Liver (tissue), 9 donors: Measurements from ENCODE around the gene PGAP1. TPM values are rescaled to one million over a fixed set of nuclear protein-coding genes. Genes with fewer than 3 reads are reported as not detected.

Source experiments
- DNase-seq: peaks from one replicate; pipeline ENCODE4 v3.0.0-alpha.2; 2017; ENCODE audit warnings: low spot score
- H3K27ac ChIP-seq, 2 donors: one replicate each; pipeline ENCODE4 v1.7.0; 2013; ENCODE audit warnings: inconsistent platforms in 2 of 2, low read length in 2 of 2, control low read depth in 1 of 2, low read depth in 1 of 2, mild to moderate bottlenecking in 1 of 2
- H3K27me3 ChIP-seq, 4 donors: one replicate each; pipeline versions ENCODE4 v1.6.1 to v1.7.0; 2013; ENCODE audit warnings: low read length in 3 of 4, inconsistent platforms in 1 of 4, mild to moderate bottlenecking in 1 of 4, moderate library complexity in 1 of 4; ENCODE audit not compliant: control insufficient read depth in 4 of 4, insufficient read depth in 4 of 4
- H3K36me3 ChIP-seq, 4 donors: one replicate each; pipeline versions ENCODE4 v1.6.1 to v1.7.0; 2013; ENCODE audit warnings: low read length in 3 of 4, mild to moderate bottlenecking in 3 of 4, low read depth in 1 of 4, moderate library complexity in 1 of 4; ENCODE audit not compliant: control insufficient read depth in 4 of 4, insufficient read depth in 3 of 4
- H3K4me1 ChIP-seq, 4 donors: one replicate each; pipeline versions ENCODE4 v1.6.1 to v1.7.0; 2013; ENCODE audit warnings: low read length in 3 of 4, mild to moderate bottlenecking in 3 of 4, moderate library complexity in 1 of 4; ENCODE audit not compliant: control insufficient read depth in 4 of 4, insufficient read depth in 4 of 4
- H3K4me3 ChIP-seq, 3 donors: one replicate each; pipeline versions ENCODE4 v1.6.1 to v1.7.0; 2013; ENCODE audit warnings: low read length in 3 of 3, control low read depth in 1 of 3, low read depth in 1 of 3, mild to moderate bottlenecking in 1 of 3
- H3K9ac ChIP-seq, 2 donors: one replicate each; pipeline ENCODE4 v1.7.0; 2013; ENCODE audit warnings: low read length in 2 of 2, mild to moderate bottlenecking in 2 of 2, moderate library complexity in 2 of 2, control low read depth in 1 of 2, low read depth in 1 of 2
- H3K9me3 ChIP-seq, 4 donors: one replicate each; pipeline versions ENCODE4 v1.6.1 to v1.7.0; 2013; ENCODE audit warnings: low read length in 3 of 4; ENCODE audit not compliant: control insufficient read depth in 4 of 4
- ATF3 ChIP-seq: IDR thresholded peaks from 2 replicates; pipeline ENCODE4 v1.6.1; 2016; ENCODE audit warnings: antibody characterized with exemption
- FOXA2 ChIP-seq: IDR thresholded peaks from 2 replicates; pipeline ENCODE4 v1.6.1; 2016; ENCODE audit warnings: antibody characterized with exemption
- GABPA ChIP-seq, 2 donors: IDR thresholded peaks in 1 of 2; conservative IDR thresholded peaks in 1 of 2; 2 replicates each; pipeline ENCODE4 v1.6.1; 2016; ENCODE audit warnings: antibody characterized with exemption in 2 of 2, mild to moderate bottlenecking in 1 of 2, moderate library complexity in 1 of 2
- HNF4A ChIP-seq, 2 donors: conservative IDR thresholded peaks; 2 replicates each; pipeline ENCODE4 v1.6.1; 2016; ENCODE audit warnings: antibody characterized with exemption in 2 of 2, mild to moderate bottlenecking in 2 of 2
- HNF4G ChIP-seq: IDR thresholded peaks from 2 replicates; pipeline ENCODE4 v1.6.1; 2016; ENCODE audit warnings: antibody characterized with exemption
- JUND ChIP-seq, 2 donors: IDR thresholded peaks; 2 replicates each; pipeline ENCODE4 v1.6.1; 2016; ENCODE audit warnings: antibody characterized with exemption in 2 of 2
- RAD21 ChIP-seq, 2 donors: IDR thresholded peaks; 2 replicates each; pipeline ENCODE4 v1.6.1; 2016; ENCODE audit warnings: antibody characterized with exemption in 2 of 2, mild to moderate bottlenecking in 2 of 2
- RXRA ChIP-seq, 2 donors: IDR thresholded peaks; 2 replicates each; pipeline ENCODE4 v1.6.1; 2017 to 2018; ENCODE audit warnings: antibody characterized with exemption in 2 of 2, mild to moderate bottlenecking in 1 of 2
- SP1 ChIP-seq: IDR thresholded peaks from 2 replicates; pipeline ENCODE4 v1.6.1; 2018; ENCODE audit warnings: antibody characterized with exemption, mild to moderate bottlenecking
- TAF1 ChIP-seq: conservative IDR thresholded peaks from 2 replicates; pipeline ENCODE4 v1.6.1; 2016; ENCODE audit warnings: antibody characterized with exemption, mild to moderate bottlenecking
- YY1 ChIP-seq: IDR thresholded peaks from 2 replicates; pipeline ENCODE4 v1.6.1; 2016; ENCODE audit warnings: antibody characterized with exemption, mild to moderate bottlenecking
- WGBS: extraction: QIAGEN DNeasy Blood & Tissue Kit; methylation state at CpG from one replicate; pipeline ENCODE4 v1.1.7; 2013; 5-methylcytosine and 5-hydroxymethylcytosine counted together
- polyA plus RNA-seq, 2 donors: library from polyadenylated mRNA; stranded (reverse) in 1 of 2; unstranded in 1 of 2; fragments of 200-250 nt in 1 of 2; fragments of >200 nt in 1 of 2; fragmentation: Nextera tagmentation in 1 of 2; extraction: Ambion mirVana in 1 of 2; gene quantifications; one replicate each; pipeline versions ENCODE4 v1.2.1 to v1.2.3, GENCODE V29; 2013 to 2015
- total RNA-seq, 2 donors: library from RNA; depleted of rRNA; stranded (reverse); fragments of >200 nt; gene quantifications; one replicate each; pipeline ENCODE4 v1.2.3, GENCODE V29; 2014
- TF ChIP-seq, protein P1 (sequence below): IDR thresholded peaks from 2 replicates; pipeline ENCODE4 v1.6.1; 2016; ENCODE audit warnings: antibody characterized with exemption
- TF ChIP-seq, protein P2 (sequence below): IDR thresholded peaks from 2 replicates; pipeline ENCODE4 v1.6.1; 2016; ENCODE audit warnings: antibody characterized with exemption
- TF ChIP-seq, protein P3 (sequence below): fragments of 150-350 bp; IDR thresholded peaks from 2 replicates; pipeline ENCODE4 v1.5.1; 2017; ENCODE audit warnings: improper control_type of control experiment, low read depth, low read length; ENCODE audit not compliant: missing input control
- TF ChIP-seq, protein P4 (sequence below): IDR thresholded peaks from 2 replicates; pipeline ENCODE4 v1.6.1; 2016; ENCODE audit warnings: antibody characterized with exemption, mild to moderate bottlenecking
- donor health status: healthy.
- donor health status: healthy.
- donor health status: healthy.
- donor health status: healthy.
- donor health status: healthy.

Gene PGAP1
- total and polyA plus RNA-seq, 4 donors: 0.54 to 5.8 (median 2.3) TPM

DNA sequence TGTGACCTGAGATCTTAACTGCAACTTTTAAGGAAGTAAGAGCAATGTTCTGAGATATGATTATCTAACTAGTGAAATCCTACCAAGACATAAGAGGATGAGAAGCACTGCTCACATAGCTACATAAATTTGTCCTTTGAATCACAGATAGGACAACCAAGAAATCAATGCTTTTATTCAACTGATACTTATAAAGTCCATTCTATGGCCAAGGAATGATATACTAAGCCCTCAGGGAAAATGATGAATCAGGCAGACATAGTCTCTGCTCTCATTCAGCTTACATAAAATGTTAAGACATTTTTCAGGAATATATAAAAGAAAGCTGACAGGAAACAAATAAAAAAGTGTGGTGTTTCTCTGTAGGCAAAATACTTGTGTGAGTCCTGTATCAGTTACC, 39.1 kb downstream of the PGAP1 start:
- H3K27ac ChIP-seq: no peak overlapping the region
- peaks cover 0 to 4% (median 2%) of the 10 kb centered on the region in 4 donors for H3K36me3 ChIP-seq
- no peak overlapping the region for H3K4me3 ChIP-seq
- H3K9ac ChIP-seq: no peak overlapping the region
- no peak for DNase-seq
- H3K4me1 ChIP-seq: no peaks in the 10 kb centered on the region
- H3K9me3 ChIP-seq: no peaks in the 10 kb centered on the region
- no peaks in the 10 kb centered on the region for H3K27me3 ChIP-seq
- TF ChIP-seq FOXA2 (no peak), ATF3 (no peak), HNF4G (no peak), SP1 (no peak)

- no peak for TF ChIP-seq FOXA2
- TF ChIP-seq TAF1: no peak
- TF ChIP-seq, protein P1, sequence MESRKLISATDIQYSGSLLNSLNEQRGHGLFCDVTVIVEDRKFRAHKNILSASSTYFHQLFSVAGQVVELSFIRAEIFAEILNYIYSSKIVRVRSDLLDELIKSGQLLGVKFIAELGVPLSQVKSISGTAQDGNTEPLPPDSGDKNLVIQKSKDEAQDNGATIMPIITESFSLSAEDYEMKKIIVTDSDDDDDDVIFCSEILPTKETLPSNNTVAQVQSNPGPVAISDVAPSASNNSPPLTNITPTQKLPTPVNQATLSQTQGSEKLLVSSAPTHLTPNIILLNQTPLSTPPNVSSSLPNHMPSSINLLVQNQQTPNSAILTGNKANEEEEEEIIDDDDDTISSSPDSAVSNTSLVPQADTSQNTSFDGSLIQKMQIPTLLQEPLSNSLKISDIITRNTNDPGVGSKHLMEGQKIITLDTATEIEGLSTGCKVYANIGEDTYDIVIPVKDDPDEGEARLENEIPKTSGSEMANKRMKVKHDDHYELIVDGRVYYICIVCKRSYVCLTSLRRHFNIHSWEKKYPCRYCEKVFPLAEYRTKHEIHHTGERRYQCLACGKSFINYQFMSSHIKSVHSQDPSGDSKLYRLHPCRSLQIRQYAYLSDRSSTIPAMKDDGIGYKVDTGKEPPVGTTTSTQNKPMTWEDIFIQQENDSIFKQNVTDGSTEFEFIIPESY: no peak
- TF ChIP-seq RXRA (IDR thresholded peaks at IDR 0.05): no peak
- TF ChIP-seq, protein P2, sequence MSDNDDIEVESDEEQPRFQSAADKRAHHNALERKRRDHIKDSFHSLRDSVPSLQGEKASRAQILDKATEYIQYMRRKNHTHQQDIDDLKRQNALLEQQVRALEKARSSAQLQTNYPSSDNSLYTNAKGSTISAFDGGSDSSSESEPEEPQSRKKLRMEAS: no peak
- TF ChIP-seq, protein P3, sequence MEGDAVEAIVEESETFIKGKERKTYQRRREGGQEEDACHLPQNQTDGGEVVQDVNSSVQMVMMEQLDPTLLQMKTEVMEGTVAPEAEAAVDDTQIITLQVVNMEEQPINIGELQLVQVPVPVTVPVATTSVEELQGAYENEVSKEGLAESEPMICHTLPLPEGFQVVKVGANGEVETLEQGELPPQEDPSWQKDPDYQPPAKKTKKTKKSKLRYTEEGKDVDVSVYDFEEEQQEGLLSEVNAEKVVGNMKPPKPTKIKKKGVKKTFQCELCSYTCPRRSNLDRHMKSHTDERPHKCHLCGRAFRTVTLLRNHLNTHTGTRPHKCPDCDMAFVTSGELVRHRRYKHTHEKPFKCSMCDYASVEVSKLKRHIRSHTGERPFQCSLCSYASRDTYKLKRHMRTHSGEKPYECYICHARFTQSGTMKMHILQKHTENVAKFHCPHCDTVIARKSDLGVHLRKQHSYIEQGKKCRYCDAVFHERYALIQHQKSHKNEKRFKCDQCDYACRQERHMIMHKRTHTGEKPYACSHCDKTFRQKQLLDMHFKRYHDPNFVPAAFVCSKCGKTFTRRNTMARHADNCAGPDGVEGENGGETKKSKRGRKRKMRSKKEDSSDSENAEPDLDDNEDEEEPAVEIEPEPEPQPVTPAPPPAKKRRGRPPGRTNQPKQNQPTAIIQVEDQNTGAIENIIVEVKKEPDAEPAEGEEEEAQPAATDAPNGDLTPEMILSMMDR: no peak
- no peak for TF ChIP-seq JUND (IDR thresholded peaks at IDR 0.05)
- TF ChIP-seq ATF3: no peak
- no peak for TF ChIP-seq GABPA (IDR thresholded peaks at IDR 0.05 in 1 of 2, conservative IDR thresholded peaks at IDR 0.05 in 1 of 2)
- TF ChIP-seq, protein P4, sequence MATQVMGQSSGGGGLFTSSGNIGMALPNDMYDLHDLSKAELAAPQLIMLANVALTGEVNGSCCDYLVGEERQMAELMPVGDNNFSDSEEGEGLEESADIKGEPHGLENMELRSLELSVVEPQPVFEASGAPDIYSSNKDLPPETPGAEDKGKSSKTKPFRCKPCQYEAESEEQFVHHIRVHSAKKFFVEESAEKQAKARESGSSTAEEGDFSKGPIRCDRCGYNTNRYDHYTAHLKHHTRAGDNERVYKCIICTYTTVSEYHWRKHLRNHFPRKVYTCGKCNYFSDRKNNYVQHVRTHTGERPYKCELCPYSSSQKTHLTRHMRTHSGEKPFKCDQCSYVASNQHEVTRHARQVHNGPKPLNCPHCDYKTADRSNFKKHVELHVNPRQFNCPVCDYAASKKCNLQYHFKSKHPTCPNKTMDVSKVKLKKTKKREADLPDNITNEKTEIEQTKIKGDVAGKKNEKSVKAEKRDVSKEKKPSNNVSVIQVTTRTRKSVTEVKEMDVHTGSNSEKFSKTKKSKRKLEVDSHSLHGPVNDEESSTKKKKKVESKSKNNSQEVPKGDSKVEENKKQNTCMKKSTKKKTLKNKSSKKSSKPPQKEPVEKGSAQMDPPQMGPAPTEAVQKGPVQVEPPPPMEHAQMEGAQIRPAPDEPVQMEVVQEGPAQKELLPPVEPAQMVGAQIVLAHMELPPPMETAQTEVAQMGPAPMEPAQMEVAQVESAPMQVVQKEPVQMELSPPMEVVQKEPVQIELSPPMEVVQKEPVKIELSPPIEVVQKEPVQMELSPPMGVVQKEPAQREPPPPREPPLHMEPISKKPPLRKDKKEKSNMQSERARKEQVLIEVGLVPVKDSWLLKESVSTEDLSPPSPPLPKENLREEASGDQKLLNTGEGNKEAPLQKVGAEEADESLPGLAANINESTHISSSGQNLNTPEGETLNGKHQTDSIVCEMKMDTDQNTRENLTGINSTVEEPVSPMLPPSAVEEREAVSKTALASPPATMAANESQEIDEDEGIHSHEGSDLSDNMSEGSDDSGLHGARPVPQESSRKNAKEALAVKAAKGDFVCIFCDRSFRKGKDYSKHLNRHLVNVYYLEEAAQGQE: no peak
- TF ChIP-seq SP1: no peak
- no peak for TF ChIP-seq RAD21 (IDR thresholded peaks at IDR 0.05)
- TF ChIP-seq YY1: no peak
- no peak for TF ChIP-seq HNF4A (conservative IDR thresholded peaks at IDR 0.05)
- peaks cover 0 to 4% (median 0%) of the 10 kb centered on the region in 4 donors for H3K36me3 ChIP-seq
- H3K4me3 ChIP-seq: no peak overlapping the region
- no peak overlapping the region for H3K9ac ChIP-seq
- no peaks in the 10 kb centered on the region for H3K4me1 ChIP-seq
- 86% methylated on average over 2 of the region's 2 CpGs for WGBS
- H3K9me3 ChIP-seq: no peaks in the 10 kb centered on the region
- no peaks in the 10 kb centered on the region for H3K27me3 ChIP-seq
- no peak overlapping the region for H3K27ac ChIP-seq
- no peak for DNase-seq
These were observed 42.1 kb downstream of the PGAP1 start for GRCh38 chr2:196884368-196884767.
